Measurements from ENCODE around the gene FYCO1. TPM values are rescaled to one million over a fixed set of nuclear protein-coding genes. Genes with fewer than 3 reads are reported as not detected.

FYCO1 gene
- total and polyA plus RNA-seq, 9 of the 15 experiments (the other 6 are each of a cell fraction or from before 2014, with no cell fraction given), result 2.1 to 13.8 (median 7.4) TPM

DNA sequence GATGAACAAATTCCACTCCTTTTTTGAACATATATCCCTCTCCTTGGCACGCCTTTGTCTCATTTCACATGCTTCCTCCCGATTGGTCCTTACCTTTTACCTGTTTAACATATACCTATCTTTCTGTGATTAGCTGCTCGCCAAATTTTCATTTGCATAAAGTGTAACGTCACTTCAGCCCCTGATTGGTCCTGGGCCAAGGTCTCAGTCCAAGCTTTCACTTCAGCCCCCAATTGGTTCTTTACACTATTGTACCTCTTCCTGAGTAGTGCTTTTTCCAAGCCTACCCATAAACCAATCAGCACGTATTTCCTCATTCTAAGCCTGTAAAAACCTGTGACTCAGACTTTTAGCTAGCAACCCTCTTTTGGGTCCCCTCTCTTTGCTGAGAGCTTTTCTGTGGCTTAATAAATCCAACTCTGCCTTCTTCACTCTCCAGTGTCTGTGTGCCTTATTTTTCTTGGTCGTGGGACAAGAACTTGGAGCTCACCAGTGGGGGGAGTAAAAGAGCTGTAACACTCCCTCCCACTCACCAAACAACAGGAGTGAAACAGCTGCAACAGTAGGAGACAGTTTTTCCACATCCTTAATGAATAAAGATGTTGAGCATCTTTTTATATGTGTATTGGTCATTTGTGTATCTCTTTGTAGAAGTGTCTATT lies 32.2 kb upstream of the FYCO1 start (continued):
- TF ChIP-seq ZBTB5 (IDR thresholded peaks at IDR 0.05), result no peak
- TF ChIP-seq KHSRP (IDR thresholded peaks at IDR 0.05), result no peak
- no peak for TF ChIP-seq ZNF79 (CRISPR knock-in tag; IDR thresholded peaks at IDR 0.05; ENCODE audit: low read depth)
- no peak for TF ChIP-seq PHB (CRISPR knock-in tag; IDR thresholded peaks at IDR 0.05)
- 0 out of 2 replicates have a peak, but pooled peaks have one; percentile 8 for TF ChIP-seq SMC3 (conservative IDR thresholded peaks at IDR 0.05; ENCODE audit: insufficient read depth, low read depth, low read length)
- TF ChIP-seq RBM14 (IDR thresholded peaks at IDR 0.05; ENCODE audit: borderline replicate concordance, insufficient read depth, low read depth, low read length), result no peak
- TF ChIP-seq ZNF696 (CRISPR knock-in tag; conservative IDR thresholded peaks at IDR 0.05), result no peak
- TF ChIP-seq CBX3 (IDR thresholded peaks at IDR 0.05; ENCODE audit: borderline replicate concordance in 1 of 2, low read length in 2 of 2), result peak in 1 of 2 experiments; percentile 85; a peak in 2 of 3 replicates
- no peak for TF ChIP-seq ZNF583 (CRISPR knock-in tag; IDR thresholded peaks at IDR 0.05)
- TF ChIP-seq CCNT2 (IDR thresholded peaks at IDR 0.05; ENCODE audit: borderline replicate concordance, extremely low read depth, insufficient read length, low read depth, low read length), result no peak
- TF ChIP-seq, protein P1, sequence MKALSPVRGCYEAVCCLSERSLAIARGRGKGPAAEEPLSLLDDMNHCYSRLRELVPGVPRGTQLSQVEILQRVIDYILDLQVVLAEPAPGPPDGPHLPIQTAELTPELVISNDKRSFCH (CRISPR knock-in tag; IDR thresholded peaks at IDR 0.05), result no peak
- TF ChIP-seq, protein P1 (tag; IDR thresholded peaks at IDR 0.05), result no peak
- TF ChIP-seq BCOR (IDR thresholded peaks at IDR 0.05), result no peak
- no peak for TF ChIP-seq REST (IDR thresholded peaks at IDR 0.05; ENCODE audit: borderline replicate concordance)
- TF ChIP-seq REST (CRISPR knock-in tag; IDR thresholded peaks at IDR 0.05; ENCODE audit: low read depth), result no peak
- no peak for TF ChIP-seq KDM4B (IDR thresholded peaks at IDR 0.05; ENCODE audit: borderline replicate concordance in 2 of 2, low read depth in 1 of 2)
- TF ChIP-seq MBD2 (IDR thresholded peaks at IDR 0.05; ENCODE audit: borderline replicate concordance, low read depth), result no peak
- 0 out of 2 replicates have a peak, but pooled peaks have one; percentile 19 for TF ChIP-seq CBX1 (IDR thresholded peaks at IDR 0.05; ENCODE audit: low read depth)
- TF ChIP-seq GTF2E2 (tag; IDR thresholded peaks at IDR 0.05), result no peak

Measured in K562 (cell line).